ENCODE measurements around the gene FAH.

DNA sequence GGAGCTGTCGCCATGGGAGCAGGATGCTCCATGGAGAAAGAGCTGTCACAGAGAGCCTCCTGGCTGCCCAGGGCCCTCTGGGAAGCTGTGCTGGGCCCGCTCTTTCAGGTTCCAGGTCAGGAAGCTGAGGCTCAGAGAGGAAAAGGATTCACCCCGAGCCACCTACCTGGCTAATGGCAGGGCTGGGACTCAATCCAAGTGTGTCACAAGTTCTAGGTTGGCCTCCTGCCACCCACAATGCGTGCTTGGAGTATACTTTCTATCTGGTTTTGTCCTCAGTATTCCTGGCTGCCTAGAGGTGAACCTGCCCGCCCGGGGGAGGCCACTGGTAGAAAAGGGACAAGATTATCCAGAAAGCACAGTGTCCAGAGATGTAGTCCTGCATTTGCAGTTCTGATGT, 23.6 kb downstream of the FAH start:
- TF ChIP-seq POLR2AphosphoS5 (IDR thresholded peaks at IDR 0.05) (no peak), POLR2A (IDR thresholded peaks at IDR 0.05) (no peak)
